GM12872 (cell line): ENCODE measurements around the gene ADD1.

Experiments
- TF ChIP-seq, protein P1 (sequence below): IDR thresholded peaks from 3 replicates; pipeline ENCODE4 v1.5.1; 2011; ENCODE audit warnings: low read depth, mild to moderate bottlenecking, low read length, moderate library complexity; ENCODE audit not compliant: insufficient read depth

The ADD1 gene, protein sequence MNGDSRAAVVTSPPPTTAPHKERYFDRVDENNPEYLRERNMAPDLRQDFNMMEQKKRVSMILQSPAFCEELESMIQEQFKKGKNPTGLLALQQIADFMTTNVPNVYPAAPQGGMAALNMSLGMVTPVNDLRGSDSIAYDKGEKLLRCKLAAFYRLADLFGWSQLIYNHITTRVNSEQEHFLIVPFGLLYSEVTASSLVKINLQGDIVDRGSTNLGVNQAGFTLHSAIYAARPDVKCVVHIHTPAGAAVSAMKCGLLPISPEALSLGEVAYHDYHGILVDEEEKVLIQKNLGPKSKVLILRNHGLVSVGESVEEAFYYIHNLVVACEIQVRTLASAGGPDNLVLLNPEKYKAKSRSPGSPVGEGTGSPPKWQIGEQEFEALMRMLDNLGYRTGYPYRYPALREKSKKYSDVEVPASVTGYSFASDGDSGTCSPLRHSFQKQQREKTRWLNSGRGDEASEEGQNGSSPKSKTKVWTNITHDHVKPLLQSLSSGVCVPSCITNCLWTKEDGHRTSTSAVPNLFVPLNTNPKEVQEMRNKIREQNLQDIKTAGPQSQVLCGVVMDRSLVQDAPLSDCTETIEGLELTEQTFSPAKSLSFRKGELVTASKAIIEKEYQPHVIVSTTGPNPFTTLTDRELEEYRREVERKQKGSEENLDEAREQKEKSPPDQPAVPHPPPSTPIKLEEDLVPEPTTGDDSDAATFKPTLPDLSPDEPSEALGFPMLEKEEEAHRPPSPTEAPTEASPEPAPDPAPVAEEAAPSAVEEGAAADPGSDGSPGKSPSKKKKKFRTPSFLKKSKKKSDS

DNA sequence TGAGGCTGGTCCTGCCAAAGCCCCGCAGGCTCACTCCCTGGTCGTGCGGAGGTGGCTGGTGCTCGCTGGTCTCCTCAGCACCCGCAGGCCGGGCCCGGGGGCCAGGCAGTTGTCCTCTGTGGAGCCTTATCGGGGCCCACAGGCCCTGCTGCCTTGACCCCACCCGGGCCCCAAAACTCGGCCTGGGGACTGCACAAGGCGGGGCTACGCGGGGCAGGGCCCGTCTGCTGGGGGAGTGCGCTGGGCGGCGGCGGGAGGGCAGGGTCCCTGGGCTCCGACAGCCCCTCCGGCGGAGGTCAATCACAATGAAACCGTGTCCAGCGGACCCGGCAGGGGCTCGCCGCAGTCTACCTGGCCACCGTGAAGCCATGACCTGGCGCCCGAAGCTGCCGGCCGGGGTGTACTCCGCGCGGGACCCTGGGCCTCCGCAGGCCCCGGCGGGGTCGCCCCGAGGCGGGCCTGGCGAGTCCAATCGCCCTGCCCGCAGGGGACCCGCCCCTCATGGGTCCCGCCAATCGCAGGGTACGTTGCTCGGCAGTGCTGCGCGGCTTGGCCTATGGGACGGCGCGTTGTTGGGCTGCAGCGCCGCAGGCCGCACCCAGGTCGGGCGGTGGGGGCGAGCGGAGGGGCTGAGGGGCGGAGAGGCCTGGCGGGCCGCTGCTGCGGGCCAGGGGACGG lies at the start of gene ADD1:
TSS of gene ADD1 (plus strand) at position 582 of the 678 bp plus-strand sequence. CDS start 32,072 bp downstream, outside the sequence.
- TF ChIP-seq, protein P1, sequence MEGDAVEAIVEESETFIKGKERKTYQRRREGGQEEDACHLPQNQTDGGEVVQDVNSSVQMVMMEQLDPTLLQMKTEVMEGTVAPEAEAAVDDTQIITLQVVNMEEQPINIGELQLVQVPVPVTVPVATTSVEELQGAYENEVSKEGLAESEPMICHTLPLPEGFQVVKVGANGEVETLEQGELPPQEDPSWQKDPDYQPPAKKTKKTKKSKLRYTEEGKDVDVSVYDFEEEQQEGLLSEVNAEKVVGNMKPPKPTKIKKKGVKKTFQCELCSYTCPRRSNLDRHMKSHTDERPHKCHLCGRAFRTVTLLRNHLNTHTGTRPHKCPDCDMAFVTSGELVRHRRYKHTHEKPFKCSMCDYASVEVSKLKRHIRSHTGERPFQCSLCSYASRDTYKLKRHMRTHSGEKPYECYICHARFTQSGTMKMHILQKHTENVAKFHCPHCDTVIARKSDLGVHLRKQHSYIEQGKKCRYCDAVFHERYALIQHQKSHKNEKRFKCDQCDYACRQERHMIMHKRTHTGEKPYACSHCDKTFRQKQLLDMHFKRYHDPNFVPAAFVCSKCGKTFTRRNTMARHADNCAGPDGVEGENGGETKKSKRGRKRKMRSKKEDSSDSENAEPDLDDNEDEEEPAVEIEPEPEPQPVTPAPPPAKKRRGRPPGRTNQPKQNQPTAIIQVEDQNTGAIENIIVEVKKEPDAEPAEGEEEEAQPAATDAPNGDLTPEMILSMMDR: no peak

DNA sequence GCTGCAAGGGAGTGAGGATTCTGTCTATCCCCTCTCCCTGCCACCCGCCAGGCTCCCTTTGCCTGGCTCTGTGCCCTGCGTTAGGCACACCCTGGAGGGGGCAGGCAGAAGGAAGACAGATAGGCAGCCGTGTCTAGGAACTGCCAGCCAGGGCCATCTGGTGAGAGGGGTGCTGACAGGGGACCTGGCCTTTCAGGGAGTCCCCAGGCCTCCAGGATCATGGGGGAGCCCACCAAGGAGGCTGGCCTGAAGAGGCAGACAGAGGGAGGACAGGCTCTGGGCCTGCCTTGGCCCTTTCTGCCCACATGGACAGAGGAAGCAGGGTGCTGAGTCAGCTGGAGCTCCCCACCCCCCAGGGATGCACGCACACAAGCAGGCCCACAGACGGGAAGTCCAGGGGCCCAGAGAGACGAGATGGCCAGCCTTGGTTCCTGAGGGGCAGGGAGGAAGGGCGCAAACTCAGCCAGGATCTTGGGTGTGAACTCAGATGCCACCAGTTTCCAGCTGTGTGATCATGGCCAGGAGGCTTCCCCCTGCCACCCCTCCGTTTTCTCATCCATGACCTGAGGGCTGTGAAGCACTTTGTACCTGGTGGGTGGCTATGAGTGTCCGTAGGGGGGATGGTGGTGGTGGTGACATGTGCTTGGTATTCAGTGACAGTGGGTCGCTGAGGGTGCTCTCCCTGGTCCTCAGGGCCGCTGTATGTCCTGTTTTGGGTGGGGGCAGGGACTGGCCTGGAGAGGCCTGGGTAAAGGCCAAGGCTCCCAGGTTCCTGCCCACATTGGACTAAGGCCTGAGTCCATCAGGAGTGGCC lies 49.0 kb upstream of the ADD1 start:
- TF ChIP-seq, protein P1: no peak

DNA sequence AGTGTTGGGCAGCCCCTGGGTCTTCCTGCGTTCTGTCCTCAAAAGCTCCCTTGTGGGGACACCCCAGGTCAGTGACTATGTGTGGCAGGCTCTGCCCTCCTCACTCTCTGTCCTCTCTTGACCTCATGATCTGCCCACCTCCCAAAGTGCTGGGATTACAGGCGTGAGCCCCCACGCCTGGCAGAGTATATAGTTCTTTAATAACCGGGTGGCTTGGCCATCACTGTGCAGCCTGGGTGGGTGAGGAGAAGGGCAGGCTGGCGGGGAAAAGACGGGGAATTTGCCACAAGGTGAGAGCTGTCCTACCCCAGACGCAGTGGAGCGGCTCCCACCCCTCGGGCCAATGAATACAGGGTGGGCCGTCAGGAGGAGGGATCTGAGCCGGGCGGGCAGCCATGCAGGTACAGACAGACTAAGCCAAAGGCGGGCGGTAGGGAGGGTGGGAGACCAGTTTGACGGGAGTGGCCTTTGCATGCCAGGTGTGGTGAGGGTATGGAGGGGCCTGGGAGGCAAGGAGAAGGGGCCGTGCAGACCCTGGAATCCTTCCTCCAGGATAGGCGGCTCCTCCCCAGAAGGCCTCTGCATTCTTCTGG lies 48.2 kb upstream of the ADD1 start:
- TF ChIP-seq, protein P1: no peak

DNA sequence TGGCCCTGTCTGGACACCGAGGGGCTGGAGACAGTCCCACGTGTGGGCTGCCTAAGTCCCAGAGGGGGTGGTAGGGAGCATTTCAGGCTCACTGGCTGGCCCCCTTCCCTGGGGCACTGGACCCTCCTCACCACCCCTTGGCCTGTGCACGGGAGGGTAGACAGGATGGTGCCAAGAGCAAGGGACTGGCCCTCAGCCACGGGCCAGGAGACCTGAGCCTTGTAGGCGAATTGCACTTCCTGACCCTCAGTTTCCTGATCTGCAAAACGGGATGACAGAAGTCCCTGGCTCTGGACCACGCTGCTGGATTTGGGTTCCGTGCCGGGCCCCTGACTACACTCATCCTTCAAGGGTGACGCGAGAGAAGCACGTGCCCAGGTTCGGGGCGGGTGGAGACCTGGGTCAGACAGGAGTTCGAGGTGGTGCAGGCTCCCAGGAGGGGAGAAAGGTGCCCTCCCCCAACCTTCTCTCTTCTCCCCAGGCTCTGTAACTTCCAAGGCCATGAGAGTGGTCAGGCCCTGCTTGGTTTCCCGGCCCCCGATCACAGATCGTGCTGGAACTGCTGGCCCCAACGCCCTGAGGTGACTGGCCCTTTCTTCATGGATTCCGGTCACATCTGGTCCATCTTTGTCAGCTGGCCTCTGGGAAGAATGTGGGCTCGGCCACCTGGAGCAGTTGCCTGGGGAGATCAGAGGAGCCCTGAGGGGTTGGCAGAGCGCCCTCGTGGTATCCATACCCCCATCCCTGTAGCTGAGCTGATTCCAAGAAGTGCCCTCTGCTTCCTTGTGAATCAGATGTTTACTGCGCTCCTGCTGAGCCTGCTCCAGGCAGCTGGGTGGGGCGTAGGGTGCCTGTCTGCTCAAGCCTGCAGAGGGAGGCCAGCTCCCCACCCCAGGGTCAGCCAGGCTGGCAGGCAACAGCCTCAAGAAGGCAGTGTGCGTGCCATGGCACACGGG lies 47.5 kb upstream of the ADD1 start:
- TF ChIP-seq, protein P1: no peak

DNA sequence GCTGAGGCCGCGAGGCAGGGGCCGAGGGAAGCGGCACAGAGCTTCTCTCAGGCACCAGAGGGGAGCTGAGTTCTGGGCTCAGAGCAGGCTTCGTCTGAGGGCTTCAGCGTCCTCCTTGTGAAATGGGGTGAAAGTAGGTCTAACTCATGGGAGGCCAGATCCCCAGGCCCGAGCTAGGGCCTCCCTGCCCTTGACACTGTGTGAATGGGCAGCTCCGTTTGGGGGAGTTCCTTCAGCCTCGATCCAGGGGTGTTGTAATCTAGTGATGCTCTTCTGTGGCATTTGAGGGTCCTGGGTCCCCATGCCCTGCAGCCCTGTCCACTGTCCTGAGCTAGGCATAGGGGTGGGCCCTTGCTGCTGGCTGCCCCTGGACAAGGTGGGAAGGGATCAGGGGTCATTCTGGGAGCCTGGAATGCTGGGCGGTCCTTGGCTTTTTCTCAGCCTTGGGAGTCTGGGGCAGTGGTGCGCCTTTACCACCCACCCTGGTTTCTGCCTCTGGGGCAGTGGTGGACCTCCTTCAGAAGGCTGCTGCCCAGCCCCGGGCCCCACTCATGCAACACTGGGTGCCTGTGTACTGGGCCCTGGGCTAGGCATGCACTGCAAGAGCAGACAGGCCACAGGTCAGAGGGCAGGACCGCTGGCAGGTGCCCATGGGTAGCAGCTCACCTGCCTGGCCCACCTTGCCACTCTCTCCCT lies 46.6 kb upstream of the ADD1 start:
- TF ChIP-seq, protein P1: no peak
